SW480 (cell line): ENCODE data around the gene SDK1.

Experiments
- DNase-seq: peaks from one replicate; pipeline ENCODE4 v3.0.0-alpha.2; 2016; ENCODE audit warnings: low spot score

Gene SDK1

DNA sequence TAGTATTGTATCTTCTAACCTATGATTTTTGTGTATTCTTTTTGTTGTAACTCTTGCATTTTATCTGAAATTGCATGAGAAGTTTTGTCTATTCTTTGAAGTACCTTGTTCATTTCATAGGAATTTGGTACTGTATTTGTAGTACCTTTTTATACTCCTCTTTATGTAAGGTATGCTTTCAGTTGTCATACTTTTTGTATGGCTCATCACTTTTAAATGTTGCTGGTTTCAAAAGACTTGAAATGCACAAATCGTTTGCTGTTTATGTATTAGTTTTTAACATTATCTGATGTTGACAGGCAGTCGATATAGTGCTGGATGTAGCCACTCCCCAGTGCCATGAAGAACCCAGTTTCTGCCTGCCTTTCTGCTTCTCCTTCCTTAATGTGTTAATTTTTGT is 158.1 kb downstream of the SDK1 start:
- no peak for DNase-seq

DNA sequence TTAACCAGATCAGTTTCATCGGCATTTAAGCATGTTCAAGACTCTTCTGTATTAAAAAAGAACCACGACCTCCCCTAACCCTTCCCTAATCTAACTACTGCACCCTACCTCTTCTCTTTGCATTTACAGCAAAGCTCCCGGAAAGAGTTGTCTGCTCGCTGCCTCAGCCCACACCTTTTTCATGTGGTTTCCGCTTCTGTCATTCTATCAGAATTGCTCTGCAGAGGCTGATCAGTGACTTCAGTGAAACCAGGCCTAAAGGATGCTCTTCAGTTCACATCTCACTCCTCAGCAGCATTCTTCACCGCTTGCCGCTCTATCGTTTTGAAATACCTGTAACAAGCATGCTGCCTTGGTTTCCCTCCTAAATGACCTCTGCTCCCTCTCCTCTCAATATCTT is 160.9 kb downstream of the SDK1 start:
- no peak for DNase-seq

DNA sequence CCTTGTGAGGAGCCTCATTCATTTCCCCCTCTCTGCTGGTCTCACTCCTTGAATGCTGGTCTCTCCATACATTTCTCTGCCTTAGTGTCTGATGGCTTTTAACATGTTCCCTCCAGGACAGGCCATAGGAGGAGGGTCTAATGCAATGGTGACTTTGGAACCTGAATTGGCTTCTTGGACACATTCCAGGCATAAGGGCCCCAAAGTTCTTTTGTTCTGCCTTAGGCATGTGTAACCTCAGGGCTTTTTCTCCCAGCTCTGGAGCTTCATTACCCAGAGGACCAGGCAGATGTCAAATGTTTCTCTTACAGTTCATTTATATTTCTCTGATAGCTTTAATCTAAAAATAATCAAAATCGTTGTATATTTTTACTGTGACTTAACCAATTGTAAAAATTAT is 162.6 kb downstream of the SDK1 start:
- no peak for DNase-seq

DNA sequence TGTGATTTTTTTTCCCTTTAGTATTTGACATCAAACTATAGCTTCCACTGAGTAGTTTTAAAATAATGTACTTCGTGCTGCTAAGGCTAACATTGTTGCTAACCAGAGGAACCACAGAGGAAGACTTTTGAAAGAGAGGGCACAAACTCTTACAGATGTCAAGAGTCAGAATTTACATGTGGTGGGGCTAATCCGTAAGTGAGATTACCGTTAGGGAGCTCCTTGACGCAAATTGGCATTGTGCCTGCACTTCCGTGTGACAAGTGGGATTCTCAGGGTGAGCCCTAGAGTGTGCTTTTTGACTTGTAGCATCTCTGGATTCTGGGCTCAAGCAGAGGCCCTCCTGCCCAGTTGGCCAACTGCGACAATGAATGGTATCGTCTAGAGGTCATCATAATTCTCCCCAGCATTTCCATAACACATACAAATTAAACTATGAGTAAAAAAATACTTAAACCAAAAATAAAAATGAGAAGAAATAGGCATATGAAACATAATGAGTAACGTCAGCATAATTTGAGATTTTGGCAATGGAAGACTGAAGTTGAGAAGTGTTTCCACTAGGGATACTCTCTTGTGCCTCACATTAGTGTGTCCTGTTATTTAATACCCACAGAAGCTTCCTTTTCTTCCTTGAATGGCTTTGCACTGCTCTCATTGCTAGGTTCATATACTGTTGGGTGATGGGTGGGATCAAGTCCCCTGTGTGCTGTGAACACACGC is 164.0 kb downstream of the SDK1 start:
- no peak for DNase-seq

DNA sequence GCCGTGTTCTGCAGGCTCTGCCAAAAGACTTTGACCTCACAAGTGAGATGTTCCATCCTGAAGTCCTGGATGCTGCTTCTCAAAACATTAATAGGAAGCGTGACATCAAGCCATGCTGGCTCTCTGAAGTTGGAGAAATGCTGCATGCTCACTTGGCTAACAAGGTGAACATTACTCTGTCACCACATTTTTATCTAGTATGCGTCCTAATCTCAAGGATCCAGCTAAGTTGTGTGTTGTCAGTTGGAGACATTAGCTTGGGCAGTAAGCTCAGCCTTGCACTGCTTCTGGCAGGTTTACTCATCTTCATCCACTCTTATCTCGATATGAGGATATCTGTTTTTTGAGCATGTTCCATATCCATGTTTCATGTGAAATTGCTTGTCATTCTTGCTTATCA is 165.2 kb downstream of the SDK1 start:
- DNase-seq: no peak

DNA sequence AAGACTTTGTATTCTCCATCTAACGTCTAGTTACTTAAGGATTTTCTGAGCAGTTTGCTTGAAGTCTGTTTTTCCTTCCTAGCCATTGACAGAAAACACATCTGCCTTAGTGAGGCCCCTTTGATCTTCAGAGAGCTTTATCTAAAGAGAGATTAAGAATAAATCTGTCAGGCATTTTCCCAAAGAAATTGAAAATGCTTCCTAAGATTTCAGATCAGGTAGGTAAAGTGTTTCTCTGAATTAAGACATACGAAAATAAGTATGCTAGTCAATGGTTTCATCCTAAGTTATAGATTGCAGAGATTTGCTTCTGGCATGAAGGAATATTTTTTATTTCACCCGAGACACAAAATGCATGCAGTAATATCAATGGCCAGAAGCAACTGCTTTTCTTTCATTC is 168.6 kb downstream of the SDK1 start:
- DNase-seq: no peak

DNA sequence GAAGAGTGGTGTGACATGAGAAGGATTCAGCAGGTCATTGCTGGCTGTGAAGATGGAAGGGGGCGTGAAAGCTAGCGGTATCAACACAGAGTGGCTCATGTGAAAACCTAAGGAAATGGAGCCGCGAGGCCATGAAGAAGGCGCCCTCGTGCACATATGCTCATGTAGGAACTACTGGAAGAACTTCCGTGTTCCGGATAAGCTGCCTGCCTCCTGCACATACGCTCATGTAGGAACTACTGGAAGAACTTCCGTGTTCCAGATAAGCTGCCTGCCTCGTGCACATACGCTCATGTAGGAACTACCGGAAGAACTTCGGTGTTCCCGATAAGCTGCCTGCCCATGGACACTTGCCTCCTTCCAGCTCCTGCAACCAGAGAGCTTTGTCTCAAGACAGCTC is 179.1 kb downstream of the SDK1 start:
- DNase-seq: no peak

DNA sequence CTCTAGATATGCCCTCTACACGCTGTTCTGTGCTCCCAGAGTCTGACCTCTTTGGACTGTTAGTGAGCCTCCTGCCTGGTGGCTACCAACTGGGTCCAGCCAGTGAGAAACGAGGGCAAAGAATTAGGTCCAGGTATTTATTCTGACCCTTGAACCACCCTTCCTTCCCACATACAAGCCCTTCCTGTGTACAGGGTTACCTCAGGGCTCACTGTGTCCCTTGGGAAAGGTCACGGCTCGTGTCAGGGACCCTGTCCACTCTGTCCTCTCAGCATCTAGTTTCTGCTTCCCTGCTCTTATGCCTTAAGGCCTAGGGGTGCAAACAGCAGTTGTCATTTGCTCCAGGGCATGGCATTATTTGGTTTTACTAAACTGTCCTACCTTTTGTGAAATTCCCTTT is 180.4 kb downstream of the SDK1 start:
- DNase-seq: no peak

DNA sequence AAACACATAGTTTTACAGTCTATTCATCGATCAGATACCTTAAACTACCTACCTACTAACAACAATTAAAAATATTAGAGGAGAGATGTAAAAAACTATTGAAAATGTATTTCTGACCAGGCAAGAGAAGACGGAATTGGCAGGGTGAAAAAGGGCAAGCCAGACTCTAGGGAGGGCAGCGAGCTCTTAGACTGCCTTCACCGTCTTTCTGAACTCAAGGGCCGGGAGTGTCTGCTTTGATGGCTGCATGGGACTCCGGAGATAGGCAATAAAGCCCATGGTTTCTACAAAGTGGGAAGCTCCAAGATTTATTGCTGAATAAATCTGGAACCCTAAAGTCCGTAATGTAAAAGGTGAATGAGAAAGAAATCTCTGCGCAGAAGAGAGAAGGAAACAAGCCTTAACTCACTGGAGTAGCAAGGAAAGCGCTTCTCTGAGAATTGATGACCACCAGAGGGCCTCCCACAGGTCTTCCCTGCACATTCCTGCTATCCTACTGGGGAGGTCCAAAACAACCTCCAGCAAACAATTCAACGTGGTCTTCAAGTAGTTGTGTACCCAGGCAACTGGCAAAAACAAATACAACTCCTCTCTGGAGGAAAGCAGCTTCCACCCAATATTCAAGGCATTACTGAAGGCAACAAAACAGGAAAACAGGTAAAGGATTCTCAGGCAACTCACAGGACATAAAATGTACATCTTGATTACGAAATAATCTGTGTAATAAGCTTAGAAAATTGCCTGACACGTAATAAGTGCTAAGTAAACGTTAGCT is 181.3 kb downstream of the SDK1 start:
- peak; percentile 55 for DNase-seq

DNA sequence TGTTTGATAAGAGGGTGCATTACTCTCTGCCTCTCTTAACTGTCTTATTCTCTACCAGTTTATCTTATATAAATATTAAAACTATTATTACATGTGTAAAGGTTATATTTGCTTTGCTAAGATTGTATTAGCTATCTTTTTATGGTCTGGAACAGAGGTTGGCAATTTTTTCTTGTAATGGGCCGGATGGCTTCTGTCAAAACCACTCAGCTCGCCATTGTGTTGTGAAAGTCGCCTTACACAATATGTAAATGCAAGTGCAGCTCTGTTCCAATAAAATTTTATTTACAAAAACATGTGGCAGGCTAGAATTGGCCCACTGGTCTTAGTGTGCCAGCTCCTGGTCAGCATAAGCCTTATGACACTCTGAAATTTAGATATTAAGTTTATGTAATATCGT is 185.8 kb downstream of the SDK1 start:
- no peak for DNase-seq

DNA sequence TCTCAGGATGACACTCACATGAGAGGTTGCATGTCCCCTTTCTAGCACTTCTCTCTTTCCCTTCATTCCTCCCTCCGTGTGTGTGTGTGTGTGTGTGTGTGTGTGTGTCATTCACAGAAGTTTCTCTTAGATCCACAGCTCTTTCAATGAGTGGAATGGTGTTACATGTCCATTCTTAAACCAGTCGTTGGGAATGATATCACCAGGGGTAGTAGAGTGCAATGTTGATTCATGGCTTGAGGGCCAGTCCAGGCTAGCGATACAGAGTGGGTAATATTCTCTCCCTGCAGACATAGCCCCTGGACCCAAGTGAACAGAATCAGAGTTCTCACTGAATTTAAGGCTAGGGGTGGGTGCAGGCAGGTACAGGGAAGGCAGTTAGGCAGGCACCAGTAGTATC is 187.8 kb downstream of the SDK1 start:
- no peak for DNase-seq

DNA sequence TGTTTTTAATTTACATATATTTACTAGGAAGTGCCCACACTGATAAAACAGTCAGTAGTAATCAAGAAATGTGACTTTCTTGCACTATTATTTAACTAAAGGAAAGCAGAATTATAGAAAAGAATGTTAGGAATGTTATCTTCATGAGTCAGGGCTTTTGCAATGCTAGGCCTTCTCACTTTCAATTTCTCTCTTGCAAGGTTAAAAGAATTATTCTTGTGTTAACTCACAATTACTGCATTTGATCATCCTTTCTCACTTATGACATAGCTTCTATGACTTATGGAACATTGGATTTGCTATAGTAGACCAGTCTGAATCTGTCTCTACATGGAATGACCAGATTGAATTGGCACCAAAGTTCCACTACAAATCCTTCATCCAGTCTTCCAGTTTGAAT is 192.4 kb downstream of the SDK1 start:
- DNase-seq: peak; percentile 23

DNA sequence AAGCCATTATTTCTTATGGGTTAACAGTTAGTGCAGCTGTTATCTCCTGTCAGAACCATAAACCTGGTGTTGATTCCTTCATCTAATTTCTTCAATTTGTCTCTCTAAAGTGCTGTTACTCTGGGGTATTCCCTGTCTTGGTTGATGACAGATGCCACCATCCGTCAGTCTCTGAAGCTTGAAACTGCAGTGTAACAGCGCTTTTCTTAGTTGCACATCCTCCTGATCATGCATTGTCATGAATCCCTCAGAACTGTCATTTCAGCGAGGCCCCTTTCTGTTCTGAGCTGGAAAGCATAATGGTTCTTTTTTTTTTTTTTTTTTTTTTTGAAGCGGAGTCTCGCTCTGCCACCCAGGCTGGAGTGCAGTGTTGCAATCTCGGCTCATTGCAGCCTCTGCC is 193.9 kb downstream of the SDK1 start:
- DNase-seq: no peak

DNA sequence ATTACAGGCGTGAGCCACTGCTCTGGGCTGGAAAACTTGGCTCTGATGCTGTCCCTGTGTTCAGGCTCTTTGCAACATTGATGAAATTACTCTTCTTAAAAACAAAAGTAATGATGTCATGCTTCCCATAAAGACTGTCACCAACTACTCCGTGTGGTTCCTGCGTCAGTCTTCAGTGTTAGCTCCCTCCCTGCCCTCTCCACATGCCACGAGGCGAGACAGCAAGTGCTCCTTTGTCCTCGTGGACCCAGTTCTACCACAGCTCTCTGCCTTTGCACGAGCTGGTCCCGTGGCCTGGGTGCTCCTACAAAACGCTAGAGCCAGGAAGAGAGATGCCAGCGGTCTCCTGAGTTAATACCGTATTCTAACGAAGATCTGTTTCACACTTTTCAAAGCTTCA is 194.5 kb downstream of the SDK1 start:
- DNase-seq: no peak

DNA sequence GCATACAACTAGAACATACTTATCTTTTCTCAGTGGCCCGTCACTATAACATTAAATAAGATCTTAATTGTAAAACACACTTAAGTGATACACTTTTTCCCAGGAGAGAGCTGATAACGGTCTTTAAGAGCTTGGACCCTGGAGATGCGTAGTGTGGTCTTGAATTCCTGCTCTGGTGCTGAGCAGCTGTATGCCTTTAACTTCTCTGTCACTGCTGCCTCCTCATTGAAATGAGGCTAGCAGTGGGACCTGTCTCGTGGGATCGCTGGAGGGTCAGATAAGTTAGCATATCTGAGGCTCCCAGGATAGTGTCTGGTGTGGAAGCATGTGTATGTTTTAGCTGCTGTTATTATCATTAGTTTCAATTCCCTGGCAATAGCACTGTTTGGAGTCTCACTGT is 194.9 kb downstream of the SDK1 start:
- DNase-seq: no peak

DNA sequence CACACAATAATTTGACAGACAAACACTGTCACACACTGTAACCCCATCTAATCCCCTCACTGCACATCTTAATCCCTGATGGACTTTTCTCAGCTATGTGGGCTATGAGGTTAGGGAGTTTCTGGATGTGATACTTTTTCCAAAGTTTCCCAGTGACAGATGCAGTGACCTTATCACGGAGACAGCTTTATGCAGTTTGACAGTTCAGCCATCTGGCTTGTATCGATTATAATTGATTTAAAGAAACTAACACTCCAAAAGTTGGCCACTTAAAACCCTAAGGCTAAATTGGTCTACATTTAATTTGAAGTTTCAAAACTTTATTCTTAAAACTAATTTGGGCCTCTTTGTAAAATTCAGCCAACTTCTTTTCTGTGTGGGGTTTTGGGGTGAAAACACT is 196.7 kb downstream of the SDK1 start:
- DNase-seq: no peak

DNA sequence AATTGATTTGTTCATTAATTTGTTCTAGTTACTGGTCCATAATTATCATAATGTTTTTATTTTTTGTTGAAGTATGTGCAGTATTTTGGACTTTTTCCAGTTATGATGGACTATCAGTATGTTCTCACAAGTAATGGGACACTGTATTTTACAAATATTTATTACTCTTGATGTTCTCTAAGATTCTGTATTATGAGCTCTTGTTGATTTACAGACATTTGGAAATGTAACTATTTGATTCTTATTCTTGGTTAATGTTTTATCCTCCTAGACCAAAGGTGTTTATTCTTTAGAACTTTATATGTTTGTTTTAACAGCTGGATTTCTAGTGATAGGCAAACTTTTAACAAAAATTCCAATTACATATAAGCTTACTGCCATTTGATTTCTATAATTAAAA is 200.6 kb downstream of the SDK1 start:
- DNase-seq: no peak

DNA sequence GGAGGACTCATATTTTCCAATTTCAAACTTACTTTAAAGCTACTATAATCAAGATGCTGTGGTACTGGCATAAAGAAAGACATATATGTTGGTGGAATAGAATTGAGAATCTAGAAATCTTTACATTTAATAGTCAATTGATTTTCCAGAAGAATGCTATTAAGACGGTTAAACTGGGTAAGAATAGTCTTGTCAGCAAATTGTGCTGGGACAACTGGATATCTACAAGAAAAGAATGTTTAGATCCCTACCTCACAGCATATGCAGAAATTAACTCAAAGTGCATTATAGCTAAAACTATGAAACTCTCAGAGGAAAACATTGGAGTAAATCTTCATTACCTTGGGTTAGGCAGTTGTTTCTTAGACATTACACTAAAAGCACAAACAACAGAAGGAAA is 203.3 kb downstream of the SDK1 start:
- no peak for DNase-seq

DNA sequence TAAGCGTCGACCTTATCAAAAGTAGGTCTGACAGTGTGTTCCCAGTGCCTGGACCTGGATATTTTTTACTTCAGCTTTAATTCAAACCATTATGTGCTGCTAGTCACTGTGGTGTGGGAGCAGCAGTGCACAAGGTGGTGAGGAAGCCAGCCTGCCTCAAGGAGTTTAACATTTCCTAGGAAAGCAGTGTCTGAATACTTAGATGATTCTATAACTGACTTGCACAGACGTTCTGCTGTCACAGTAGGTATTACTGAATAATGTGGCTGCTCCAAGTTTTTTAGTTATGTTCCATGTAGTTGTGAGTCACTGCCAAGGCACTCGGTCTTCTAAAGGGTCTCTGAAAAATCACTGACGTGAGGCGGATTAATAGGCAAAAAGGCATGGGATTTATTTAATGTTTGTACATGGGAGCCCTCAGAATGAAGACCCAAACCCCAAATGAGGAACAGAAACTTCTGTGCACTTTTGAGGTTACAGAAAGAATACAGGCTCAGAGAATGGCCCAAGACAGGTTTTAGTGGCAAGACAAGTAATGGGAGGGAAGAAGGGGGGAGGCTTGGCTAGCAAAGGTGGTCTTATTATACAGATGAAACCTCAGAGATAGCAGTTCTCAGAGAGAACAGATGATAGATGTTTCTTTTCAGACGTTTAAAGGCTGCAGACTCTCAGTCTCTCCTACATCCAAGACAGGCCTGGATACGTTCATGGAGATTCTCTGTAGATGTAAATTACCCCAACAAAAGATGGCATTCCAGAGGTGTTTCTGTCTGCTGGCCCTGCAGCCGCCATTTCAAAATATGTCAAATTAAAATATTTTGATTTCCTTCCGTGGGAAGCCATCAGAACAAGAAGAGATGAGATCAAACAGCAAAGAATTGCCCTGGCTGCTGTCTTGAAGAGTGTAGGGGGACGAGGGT is 209.3 kb downstream of the SDK1 start:
- DNase-seq: no peak

DNA sequence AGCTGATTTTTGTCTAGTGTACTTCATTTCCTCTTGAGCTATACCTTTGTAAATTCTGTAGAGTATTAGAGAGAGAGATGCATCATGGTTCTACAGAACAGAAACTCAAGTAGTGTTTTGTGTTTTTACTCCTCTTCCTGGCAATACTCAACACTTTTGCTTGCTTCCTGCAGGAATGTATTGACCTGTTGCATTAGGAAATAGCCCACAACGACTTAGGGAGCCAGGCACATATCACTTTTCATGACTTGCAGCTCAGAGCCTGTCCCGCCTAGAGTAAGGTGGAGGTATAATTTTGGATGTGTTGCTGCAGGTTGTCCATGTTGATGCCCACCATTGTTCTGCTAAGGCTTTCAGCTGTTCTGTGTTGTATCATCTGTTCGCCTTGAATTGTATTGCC is 216.3 kb downstream of the SDK1 start:
- DNase-seq: no peak

DNA sequence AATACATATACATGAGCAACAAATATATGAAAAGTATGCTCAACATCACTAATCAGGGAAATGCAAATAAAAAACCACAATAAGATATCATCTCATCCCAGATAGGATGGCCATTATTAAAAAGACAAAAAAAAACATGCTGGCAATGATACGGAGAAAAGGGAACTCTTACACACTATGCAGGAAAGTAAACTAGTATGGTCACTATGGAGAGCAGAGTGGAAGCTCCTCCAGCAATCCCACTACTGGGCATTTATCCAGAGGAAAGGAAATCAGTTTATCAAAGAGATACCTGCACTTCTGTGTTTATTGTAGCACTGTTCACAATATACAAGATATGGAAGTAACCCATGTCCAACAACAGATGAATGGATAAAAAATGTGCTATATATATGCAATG is 217.5 kb downstream of the SDK1 start:
- no peak for DNase-seq

DNA sequence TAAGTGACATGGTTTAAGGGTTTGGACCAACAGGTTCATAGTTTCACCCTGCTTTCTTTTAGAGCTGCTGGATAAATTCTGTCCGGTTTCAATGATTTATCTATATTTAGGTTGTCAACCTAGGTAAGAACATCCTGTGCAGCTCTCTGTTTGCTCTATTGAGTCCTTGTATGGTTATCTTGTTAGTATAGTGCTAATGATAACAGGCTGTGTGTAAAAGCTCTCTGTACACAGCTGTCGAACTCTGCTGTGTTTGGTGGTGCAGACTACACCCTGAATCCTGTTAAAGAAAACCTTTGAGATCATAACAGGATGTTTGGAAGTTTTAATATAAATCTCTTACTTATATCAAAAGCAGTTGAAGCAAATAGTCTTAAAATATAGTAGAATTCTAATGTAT is 219.2 kb downstream of the SDK1 start:
- no peak for DNase-seq
